Keratinocyte (primary cell): ENCODE measurements around the gene C6orf47. TPM values are rescaled to one million over a fixed set of nuclear protein-coding genes. Genes with fewer than 3 reads are reported as not detected.

Source experiments
- DNase-seq: peaks from one replicate; pipeline ENCODE4 v3.0.0-alpha.2; 2011; ENCODE audit warnings: low read depth, missing footprints, low spot score
- FAIRE-seq: peaks from 2 replicates; lab custom pipeline; 2011; peaks lifted over from hg19 to GRCh38; lab: Jason Lieb, UNC
- H2AFZ ChIP-seq: 2 replicates; pipeline ENCODE4 v1.6.0; 2012; ENCODE audit warnings: low read length, control low read depth, inconsistent platforms; ENCODE audit not compliant: control insufficient read depth
- H3K27ac ChIP-seq: 2 replicates; pipeline ENCODE4 v1.5.1; 2011; ENCODE audit warnings: low read length; ENCODE audit not compliant: control insufficient read depth, insufficient read depth
- H3K27me3 ChIP-seq: 3 replicates; pipeline ENCODE4 v1.6.0; 2011; ENCODE audit warnings: low read length; ENCODE audit not compliant: control insufficient read depth, insufficient read depth; ENCODE audit errors: extremely low read depth
- H3K36me3 ChIP-seq, 2 experiments: 2 replicates in 1 of 2; 3 replicates in 1 of 2; pipeline ENCODE4 v1.5.1; 2011; ENCODE audit warnings: low read length in 2 of 2, mild to moderate bottlenecking in 1 of 2; ENCODE audit not compliant: control insufficient read depth in 2 of 2, insufficient read depth in 2 of 2; ENCODE audit errors: extremely low read depth in 1 of 2
- H3K4me1 ChIP-seq: 3 replicates; pipeline ENCODE4 v1.5.1; 2011; ENCODE audit warnings: low read length; ENCODE audit not compliant: control insufficient read depth, insufficient read depth; ENCODE audit errors: extremely low read depth
- H3K4me2 ChIP-seq: 3 replicates; pipeline ENCODE4 v1.6.0; 2011; ENCODE audit warnings: low read depth, low read length; ENCODE audit not compliant: control insufficient read depth, insufficient read depth; ENCODE audit errors: extremely low read depth
- H3K4me3 ChIP-seq, 3 experiments: fragments of 200-600 bp in 1 of 3; sonication (generic) in 1 of 3; 2 replicates in 2 of 3; 3 replicates in 1 of 3; pipeline ENCODE4 v1.5.1; 2011 to 2016; ENCODE audit warnings: low read length in 3 of 3, mild to moderate bottlenecking in 3 of 3, control low read depth in 2 of 3, inconsistent platforms in 1 of 3, low read depth in 1 of 3, mixed read lengths in 1 of 3, mixed run types in 1 of 3, moderate library complexity in 1 of 3; ENCODE audit not compliant: control insufficient read depth in 2 of 3, insufficient read depth in 2 of 3; ENCODE audit errors: extremely low read depth in 1 of 3
- H3K79me2 ChIP-seq: 2 replicates; pipeline ENCODE4 v1.6.0; 2012; ENCODE audit warnings: low read length; ENCODE audit not compliant: control insufficient read depth, insufficient read depth
- H3K9ac ChIP-seq: 3 replicates; pipeline ENCODE4 v1.6.0; 2011; ENCODE audit warnings: low read length; ENCODE audit not compliant: control insufficient read depth, insufficient read depth; ENCODE audit errors: extremely low read depth
- H3K9me1 ChIP-seq: 3 replicates; pipeline ENCODE4 v1.6.0; 2011; ENCODE audit warnings: low read length; ENCODE audit not compliant: control insufficient read depth, insufficient read depth; ENCODE audit errors: extremely low read depth
- H3K9me3 ChIP-seq: 2 replicates; pipeline ENCODE4 v1.5.1; 2012; ENCODE audit warnings: low read depth, low read length; ENCODE audit not compliant: control insufficient read depth
- H4K20me1 ChIP-seq: 3 replicates; pipeline ENCODE4 v1.6.0; 2011; ENCODE audit warnings: low read length; ENCODE audit not compliant: control insufficient read depth, insufficient read depth; ENCODE audit errors: extremely low read depth
- CTCF ChIP-seq, 3 experiments: IDR thresholded peaks in 1 of 3; conservative IDR thresholded peaks in 1 of 3; optimal IDR thresholded peaks in 1 of 3; 2 replicates in 2 of 3; 3 replicates in 1 of 3; pipeline versions ENCODE3 to v1.5.1; 2011; ENCODE audit warnings: low read length in 3 of 3, mild to moderate bottlenecking in 3 of 3, moderate library complexity in 2 of 3, control low read depth in 1 of 3, inconsistent platforms in 1 of 3; ENCODE audit not compliant: insufficient read depth in 2 of 3; ENCODE audit errors: extremely low read depth in 1 of 3
- EZH2 ChIP-seq: IDR thresholded peaks from one replicate; pipeline ENCODE4 v1.6.1; 2012; ENCODE audit warnings: inconsistent platforms, mild to moderate bottlenecking, low read length, moderate library complexity
- dilution Hi-C: fragments of 300-500 bp; cut with MboI; formaldehyde crosslinking; loops from one replicate; pipeline ENCODE4 v1.7.0; 2020; ENCODE audit warnings: low sequenced_read_pairs; ENCODE audit not compliant: extremely low pct_ligation_motif_present
- polyA plus RNA-seq, 5 experiments: library from polyadenylated mRNA; depleted of rRNA in 3 of 5; stranded (reverse) in 3 of 5; stranded (forward) in 1 of 5; unstranded in 1 of 5; fragments of >200 nt; gene quantifications; 1 replicate in 1 of 5; 2 replicates in 3 of 5; 3 replicates in 1 of 5; pipeline versions ENCODE4 v1.2.1 to v1.2.3, GENCODE V29; 2011 to 2012; ENCODE audit warnings: missing spikeins in 2 of 5, low read depth in 1 of 5, low replicate concordance in 1 of 5

Gene C6orf47
- polyA plus RNA-seq, 1 donor (not counting 4 experiments of a cell fraction or from before 2014, with no cell fraction given) = 7.9 TPM

GRCh38 chr6:31631209-31631608, 29.4 kb downstream of the C6orf47 start:
- TF ChIP-seq CTCF (optimal IDR thresholded peaks at IDR 0.05 in 1 of 3, IDR thresholded peaks at IDR 0.05 in 1 of 3, conservative IDR thresholded peaks at IDR 0.05 in 1 of 3; ENCODE audit: extremely low read depth in 1 of 3, insufficient read depth in 2 of 3, low read length in 3 of 3) (no peak), EZH2 (no peak)
- peaks cover 83 to 90% of the 10 kb centered on the region in 2 experiments for H3K36me3 ChIP-seq
- no peak for FAIRE-seq

GRCh38 chr6:31630177-31630934, 30.2 kb downstream of the C6orf47 start:
- H3K36me3 ChIP-seq = peaks cover 84 to 92% of the 10 kb centered on the region in 2 experiments
- H3K4me2 ChIP-seq = no peak overlapping the region
- peaks cover 57% of the 10 kb centered on the region for H3K79me2 ChIP-seq
- no peaks in the 10 kb centered on the region for H3K27me3 ChIP-seq
- no peak overlapping the region for H3K9ac ChIP-seq
- H3K9me1 ChIP-seq = no peaks in the 10 kb centered on the region
- FAIRE-seq = no peak
- H2AFZ ChIP-seq = no peak overlapping the region
- H4K20me1 ChIP-seq = peaks cover 15% of the 10 kb centered on the region
- no peak for TF ChIP-seq CTCF (optimal IDR thresholded peaks at IDR 0.05 in 1 of 3, IDR thresholded peaks at IDR 0.05 in 1 of 3, conservative IDR thresholded peaks at IDR 0.05 in 1 of 3; ENCODE audit: extremely low read depth in 1 of 3, insufficient read depth in 2 of 3, low read length in 3 of 3)
- no peak for TF ChIP-seq EZH2
- H3K4me1 ChIP-seq = no peaks in the 10 kb centered on the region
- dilution Hi-C loops = no loop called here
- no peak for DNase-seq
- H3K9me3 ChIP-seq = no peaks in the 10 kb centered on the region
- no peak overlapping the region for H3K4me3 ChIP-seq
- no peak overlapping the region for H3K27ac ChIP-seq

More at GRCh38 chr6:31631209-31631608, 29.4 kb downstream of the C6orf47 start:
- Histone ChIP-seq H3K9me3 (no peaks in the 10 kb centered on the region), H3K9me1 (no peaks in the 10 kb centered on the region), H3K9ac (no peak overlapping the region), H3K27ac (no peak overlapping the region), H3K4me2 (no peak overlapping the region), H3K27me3 (no peaks in the 10 kb centered on the region), H4K20me1 (peaks cover 11% of the 10 kb centered on the region), H3K79me2 (peaks cover 49% of the 10 kb centered on the region), H2AFZ (no peak overlapping the region), H3K4me1 (no peaks in the 10 kb centered on the region), H3K4me3 (no peak overlapping the region)
- DNase-seq = no peak
- dilution Hi-C loops = no loop called here
